ENCODE results near the gene SPTBN4.
"Not testable (repeated sequence)": the region's sequence is repeated elsewhere in the genome, so short reads cannot be mapped to it uniquely, and the experiment has no call there.

Gene SPTBN4

DNA sequence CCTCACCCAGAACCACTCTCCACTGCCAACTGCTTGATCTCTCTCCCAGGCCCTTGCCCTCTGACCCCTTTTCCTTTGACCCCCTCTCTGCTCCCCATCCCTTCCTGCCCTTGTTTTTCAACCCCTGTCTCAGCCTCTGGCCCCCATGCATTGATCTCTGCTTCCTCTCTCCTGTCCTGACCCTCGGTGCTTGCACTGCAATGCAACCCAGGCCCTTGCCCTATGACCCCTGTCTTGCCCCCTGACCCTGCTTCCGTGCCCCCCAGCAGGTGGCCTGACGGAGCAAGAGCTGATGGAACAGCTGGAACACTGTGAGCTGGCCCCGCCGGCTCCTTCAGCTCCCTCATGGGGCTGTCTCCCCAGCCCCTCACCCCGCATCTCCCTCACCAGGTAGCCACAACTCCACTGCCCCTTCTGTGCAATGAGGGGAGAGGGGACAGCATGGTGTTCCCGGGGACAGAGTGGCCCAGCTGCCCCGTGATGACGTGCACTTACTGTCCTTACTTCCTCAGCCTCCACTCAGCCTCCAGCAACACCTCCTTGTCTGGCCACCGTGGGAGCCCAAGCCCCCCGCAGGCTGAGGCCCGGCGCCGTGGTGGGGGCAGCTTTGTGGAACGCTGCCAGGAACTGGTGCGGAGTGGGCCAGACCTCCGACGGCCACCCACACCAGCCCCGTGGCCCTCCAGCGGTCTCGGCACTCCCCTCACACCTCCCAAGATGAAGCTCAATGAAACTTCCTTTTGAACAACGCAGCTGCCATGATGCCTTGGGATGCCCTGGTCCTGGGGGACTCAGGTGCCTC is 123.9 kb downstream of the SPTBN4 start:
- in situ Hi-C loops (cut with MboI; ENCODE audit: low pct_unique_long_range_greater_than_20kb, low sequenced_read_pairs, unreplicated experiment), result no loop called here
- DNase-seq (ENCODE audit: low spot score), result no peak
- TF ChIP-seq, protein P1, sequence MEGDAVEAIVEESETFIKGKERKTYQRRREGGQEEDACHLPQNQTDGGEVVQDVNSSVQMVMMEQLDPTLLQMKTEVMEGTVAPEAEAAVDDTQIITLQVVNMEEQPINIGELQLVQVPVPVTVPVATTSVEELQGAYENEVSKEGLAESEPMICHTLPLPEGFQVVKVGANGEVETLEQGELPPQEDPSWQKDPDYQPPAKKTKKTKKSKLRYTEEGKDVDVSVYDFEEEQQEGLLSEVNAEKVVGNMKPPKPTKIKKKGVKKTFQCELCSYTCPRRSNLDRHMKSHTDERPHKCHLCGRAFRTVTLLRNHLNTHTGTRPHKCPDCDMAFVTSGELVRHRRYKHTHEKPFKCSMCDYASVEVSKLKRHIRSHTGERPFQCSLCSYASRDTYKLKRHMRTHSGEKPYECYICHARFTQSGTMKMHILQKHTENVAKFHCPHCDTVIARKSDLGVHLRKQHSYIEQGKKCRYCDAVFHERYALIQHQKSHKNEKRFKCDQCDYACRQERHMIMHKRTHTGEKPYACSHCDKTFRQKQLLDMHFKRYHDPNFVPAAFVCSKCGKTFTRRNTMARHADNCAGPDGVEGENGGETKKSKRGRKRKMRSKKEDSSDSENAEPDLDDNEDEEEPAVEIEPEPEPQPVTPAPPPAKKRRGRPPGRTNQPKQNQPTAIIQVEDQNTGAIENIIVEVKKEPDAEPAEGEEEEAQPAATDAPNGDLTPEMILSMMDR (IDR thresholded peaks at IDR 0.05; ENCODE audit: extremely low read depth, insufficient read depth, missing control alignments), result no peak

DNA sequence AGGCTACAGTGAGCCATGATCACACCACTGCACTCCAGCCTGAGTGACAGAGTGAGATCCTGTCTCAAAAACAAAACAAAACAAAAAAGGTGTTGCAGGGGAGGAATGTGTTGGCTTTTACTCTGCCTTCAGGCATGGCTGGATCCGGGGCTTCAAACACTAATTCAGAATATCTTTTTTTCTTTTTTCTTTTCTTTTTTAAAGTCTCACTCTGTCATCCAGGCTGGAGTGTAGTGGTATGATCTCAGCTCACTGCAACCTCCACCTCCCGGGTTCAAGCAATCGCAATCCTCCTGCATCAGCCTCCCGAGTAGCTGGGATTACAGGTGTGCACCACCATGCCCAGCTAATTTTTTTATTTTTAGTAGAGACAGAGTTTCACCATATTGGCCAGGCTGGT is 124.9 kb downstream of the SPTBN4 start:
- DNase-seq (ENCODE audit: low spot score); in situ Hi-C loops (cut with MboI; ENCODE audit: low pct_unique_long_range_greater_than_20kb, low sequenced_read_pairs, unreplicated experiment): not testable (repeated sequence)

DNA sequence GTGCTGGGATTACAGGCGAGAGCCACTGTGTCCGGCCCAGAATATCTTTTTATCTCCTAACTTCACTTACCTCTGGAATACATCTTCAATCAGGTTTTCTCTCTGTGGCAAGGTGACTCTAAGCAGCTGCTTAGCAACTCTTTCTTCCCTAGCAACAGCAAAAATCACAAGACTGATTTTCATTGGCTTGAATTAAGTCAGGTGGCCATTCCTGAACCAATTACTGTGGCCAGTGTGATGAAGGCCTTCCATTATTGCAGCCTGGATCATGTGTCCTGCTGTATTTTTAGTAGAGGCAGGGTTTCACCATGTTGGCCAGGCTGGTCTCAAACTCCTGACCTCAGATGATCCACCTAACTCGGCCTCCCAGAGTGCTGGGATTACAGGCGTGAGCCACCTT is 125.4 kb downstream of the SPTBN4 start:
- in situ Hi-C loops (cut with MboI; ENCODE audit: low pct_unique_long_range_greater_than_20kb, low sequenced_read_pairs, unreplicated experiment), result no loop called here

DNA sequence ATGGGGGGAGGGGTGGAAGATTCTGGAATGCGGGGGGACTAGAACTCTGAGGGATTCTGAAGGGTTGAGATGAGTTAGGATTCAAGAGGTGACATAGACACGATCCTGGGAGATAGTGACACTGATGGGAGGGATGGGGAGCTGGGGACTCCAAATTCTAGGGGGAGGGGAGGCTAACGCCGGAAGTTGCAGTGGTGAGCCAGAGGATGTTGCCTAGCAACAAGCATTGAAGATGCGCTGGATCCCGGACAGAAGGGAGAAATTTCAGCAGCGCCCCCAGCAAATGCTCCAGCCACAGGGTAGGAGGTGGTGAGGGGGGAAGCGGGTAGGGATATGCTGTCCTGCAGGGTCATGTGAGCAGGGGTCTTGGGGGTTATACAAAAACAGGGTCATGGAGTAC is 127.5 kb downstream of the SPTBN4 start:
- TF ChIP-seq, protein P1 (IDR thresholded peaks at IDR 0.05; ENCODE audit: extremely low read depth, insufficient read depth, missing control alignments), result no peak
- in situ Hi-C loops (cut with MboI; ENCODE audit: low pct_unique_long_range_greater_than_20kb, low sequenced_read_pairs, unreplicated experiment), result no loop called here
- no peak for DNase-seq (ENCODE audit: low spot score)

More for the DNA sequence above, 125.4 kb downstream of the SPTBN4 start:
- TF ChIP-seq, protein P1 (IDR thresholded peaks at IDR 0.05; ENCODE audit: extremely low read depth, insufficient read depth, missing control alignments), result no peak
- peak; percentile 84 for DNase-seq (ENCODE audit: low spot score)

DNA sequence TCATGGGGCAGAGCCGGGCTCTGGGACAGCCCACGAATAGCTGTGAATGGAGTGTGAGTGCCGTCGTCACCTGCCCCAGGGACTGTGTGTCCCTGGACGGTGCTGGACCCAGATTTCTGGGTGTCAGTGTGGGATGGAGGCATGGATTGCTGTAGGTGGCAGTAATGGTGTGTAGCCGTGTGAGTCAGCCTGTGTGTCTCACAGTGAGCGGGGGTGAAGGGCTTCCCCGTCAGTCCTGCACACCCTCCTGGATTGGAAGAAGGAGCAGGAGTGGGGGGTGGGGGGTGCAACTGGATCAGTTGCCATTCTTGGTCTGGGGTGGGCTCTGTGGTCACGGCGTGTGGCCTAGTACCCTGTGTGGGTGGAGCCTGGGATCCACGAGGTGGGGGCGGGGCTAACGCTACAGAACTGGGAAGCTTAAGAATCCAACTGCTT is 127.9 kb downstream of the SPTBN4 start:
- TF ChIP-seq, protein P1 (IDR thresholded peaks at IDR 0.05; ENCODE audit: extremely low read depth, insufficient read depth, missing control alignments), result no peak
- DNase-seq (ENCODE audit: low spot score), result no peak
- in situ Hi-C loops (cut with MboI; ENCODE audit: low pct_unique_long_range_greater_than_20kb, low sequenced_read_pairs, unreplicated experiment), result no loop called here

DNA sequence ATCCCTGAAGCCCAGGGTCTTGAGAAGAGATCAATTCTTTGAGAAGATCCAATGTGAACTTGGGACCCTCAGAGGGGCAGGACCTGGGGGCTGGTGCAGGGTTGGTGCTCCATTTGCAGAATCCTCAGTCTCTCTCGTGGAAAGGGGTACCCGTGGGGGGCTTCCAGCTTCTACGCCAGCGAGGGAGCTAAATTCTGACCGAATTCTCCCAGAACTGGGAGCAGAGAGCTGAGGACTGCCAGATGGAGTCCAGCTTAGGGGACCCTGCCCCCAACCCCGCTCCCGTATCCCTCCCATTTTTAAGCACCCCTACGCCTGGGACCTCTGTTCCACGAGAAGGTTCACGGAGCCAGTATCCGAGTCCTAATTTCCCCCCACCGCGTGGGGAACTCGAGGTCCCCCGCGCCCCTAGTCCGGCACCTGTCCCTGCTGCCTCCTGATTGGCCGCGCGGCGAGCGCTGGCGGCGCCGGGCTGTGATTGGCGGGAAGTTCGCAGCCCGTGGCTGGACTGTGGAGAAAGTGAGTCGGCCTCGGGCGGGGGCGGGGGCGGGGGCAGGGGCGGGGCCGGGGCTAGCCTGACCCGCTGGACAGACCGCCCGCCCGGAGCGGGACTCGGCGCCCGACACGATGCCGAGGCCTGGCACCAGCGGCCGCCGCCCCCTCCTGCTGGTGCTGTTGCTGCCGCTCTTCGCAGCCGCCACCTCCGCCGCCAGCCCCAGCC is 130.0 kb downstream of the SPTBN4 start:
- no peak for DNase-seq (ENCODE audit: low spot score)
- TF ChIP-seq, protein P1 (IDR thresholded peaks at IDR 0.05; ENCODE audit: extremely low read depth, insufficient read depth, missing control alignments), result no peak
- in situ Hi-C loops (cut with MboI; ENCODE audit: low pct_unique_long_range_greater_than_20kb, low sequenced_read_pairs, unreplicated experiment), result no loop called here

DNA sequence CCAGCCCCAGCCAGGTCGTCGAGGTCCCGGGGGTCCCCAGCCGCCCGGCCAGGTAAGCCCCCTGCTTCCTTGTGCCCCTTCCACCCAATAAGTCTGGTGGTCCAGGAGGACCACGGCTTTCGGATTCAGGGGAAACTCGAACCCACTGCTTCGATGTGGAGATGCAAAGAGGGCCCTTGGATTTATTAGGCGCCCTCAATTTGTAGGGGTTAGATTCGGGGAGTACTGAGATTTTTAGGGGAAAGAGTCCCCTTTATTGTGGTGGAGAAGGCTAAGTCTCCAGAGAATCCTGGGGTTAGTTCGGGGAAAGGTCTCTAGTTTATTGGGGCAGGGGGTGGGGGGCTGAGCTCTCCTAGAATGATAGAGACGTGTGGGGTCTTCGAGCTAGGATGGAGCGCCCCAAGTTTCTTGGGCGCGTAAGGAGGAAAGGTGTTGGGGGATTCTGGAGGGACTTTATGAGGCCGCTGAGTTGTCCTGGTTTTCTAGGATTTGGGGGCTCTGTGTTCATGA is 130.6 kb downstream of the SPTBN4 start:
- DNase-seq (ENCODE audit: low spot score), result peak; percentile 28
- in situ Hi-C loops (cut with MboI; ENCODE audit: low pct_unique_long_range_greater_than_20kb, low sequenced_read_pairs, unreplicated experiment), result no loop called here
- TF ChIP-seq, protein P1 (IDR thresholded peaks at IDR 0.05; ENCODE audit: extremely low read depth, insufficient read depth, missing control alignments), result no peak
